Activated CD4-positive, alpha-beta memory T cell treated with anti-CD3 and anti-CD28 coated beads for 36 hours (primary cell): ENCODE measurements around the gene CHST12. TPM values are rescaled to one million over a fixed set of nuclear protein-coding genes. Genes with fewer than 3 reads are reported as not detected.
"Not testable (repeated sequence)": the region's sequence is repeated elsewhere in the genome, so short reads cannot be mapped to it uniquely, and the experiment has no call there.

Source experiments
- CTCF ChIA-PET: fragments of 350-600 bp; sonication (Branson Sonifier 250); formaldehyde crosslinking; loops from one replicate; lab custom pipeline; 2021; ENCODE audit warnings: antibody characterized with exemption, inconsistent platforms; lab: Charles Lee
- POLR2A ChIA-PET: fragments of 350-600 bp; sonication (Branson Sonifier 250); formaldehyde crosslinking; loops from one replicate; lab custom pipeline; 2021; ENCODE audit warnings: antibody characterized with exemption; lab: Charles Lee
- DNase-seq: peaks from one replicate; pipeline ENCODE4 v3.0.0-alpha.2; 2020
- H3K27ac Mint-ChIP-seq: one replicate; pipeline ENCODE4 v1.8.0; 2021; ENCODE audit warnings: mixed read lengths
- H3K27me3 Mint-ChIP-seq: one replicate; pipeline ENCODE4 v1.8.0; 2021; ENCODE audit warnings: mixed read lengths
- H3K36me3 Mint-ChIP-seq: one replicate; pipeline ENCODE4 v1.8.0; 2021; ENCODE audit warnings: mixed read lengths
- H3K4me1 Mint-ChIP-seq: one replicate; pipeline ENCODE4 v1.8.0; 2021; ENCODE audit warnings: low read depth, mixed read lengths
- H3K4me3 Mint-ChIP-seq: one replicate; pipeline ENCODE4 v1.8.0; 2021; ENCODE audit warnings: mild to moderate bottlenecking, mixed read lengths
- H3K9me3 Mint-ChIP-seq: one replicate; pipeline ENCODE4 v1.8.0; 2021; ENCODE audit warnings: mixed read lengths
- intact Hi-C: fragments of 100-400 bp; cut with micrococcal nuclease; formaldehyde crosslinking; loops from one replicate; pipeline ENCODE4 v1.15.1; 2023
- total RNA-seq, 2 experiments: library from RNA; stranded (reverse); gene quantifications; one replicate each; pipeline ENCODE4 v1.2.3, GENCODE V29; 2021

The CHST12 gene
- total RNA-seq, 2 experiments from 2014 or later = 3.7 to 3.9 TPM

DNA sequence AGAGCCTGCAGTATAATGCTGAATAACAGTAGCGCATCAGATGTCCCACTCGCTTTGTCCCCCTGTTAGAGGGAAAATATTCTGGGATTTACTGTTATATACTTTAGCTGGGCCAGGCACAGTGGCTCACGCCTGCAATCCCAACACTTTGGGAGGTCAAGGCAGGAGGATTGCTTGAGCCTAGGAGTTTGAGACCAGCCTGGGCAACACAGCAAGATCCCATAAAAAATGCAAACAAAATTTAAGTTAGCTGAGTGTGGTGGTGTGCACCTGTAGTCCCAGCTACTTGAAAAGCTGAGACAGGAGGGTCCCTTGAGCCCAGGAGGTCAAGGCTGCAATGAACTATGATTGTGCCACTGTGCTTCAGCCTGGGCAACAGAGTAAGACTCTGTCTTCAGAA lies 50.4 kb downstream of the CHST12 start:
- H3K36me3 Mint-ChIP-seq, H3K27ac Mint-ChIP-seq, DNase-seq, H3K4me3 Mint-ChIP-seq, intact Hi-C loops, H3K9me3 Mint-ChIP-seq, H3K27me3 Mint-ChIP-seq, POLR2A ChIA-PET: not testable (repeated sequence)
- CTCF ChIA-PET = interaction anchor here (0.8 to 7.9 kb wide), 5 partner anchors 15 to 256 kb away, joined by 3 to 140 read pairs (median 6); no protein-coding TSS in a partner anchor
- peaks cover 14% of the 10 kb centered on the region for H3K4me1 Mint-ChIP-seq

DNA sequence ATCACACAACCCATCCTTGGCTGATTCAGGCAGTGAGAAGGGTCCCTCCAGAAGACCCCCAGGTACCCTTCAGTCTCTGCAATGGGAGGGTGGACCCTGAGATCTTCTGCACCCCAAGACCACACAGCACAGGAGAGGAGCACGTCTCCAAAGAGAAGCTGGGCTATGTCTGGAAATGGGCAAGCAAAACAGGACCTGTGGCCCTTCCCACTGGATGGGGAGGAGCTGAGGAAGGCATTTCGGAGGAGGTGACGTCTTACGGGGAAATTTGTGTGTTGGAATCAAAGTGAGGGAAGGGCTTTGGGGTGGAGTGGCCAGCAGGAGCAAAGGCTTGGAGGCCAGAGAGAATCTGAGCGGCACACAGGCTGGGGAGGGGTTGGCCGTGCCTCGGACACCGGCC lies 56.3 kb downstream of the CHST12 start:
- H3K36me3 Mint-ChIP-seq = no peaks in the 10 kb centered on the region
- POLR2A ChIA-PET = no interaction called here
- no peak for DNase-seq
- no peak overlapping the region for H3K4me3 Mint-ChIP-seq
- intact Hi-C loops = no loop called here
- H3K9me3 Mint-ChIP-seq = no peaks in the 10 kb centered on the region
- peaks cover 7% of the 10 kb centered on the region for H3K4me1 Mint-ChIP-seq
- H3K27me3 Mint-ChIP-seq = no peaks in the 10 kb centered on the region
- no peak overlapping the region for H3K27ac Mint-ChIP-seq
- CTCF ChIA-PET = interaction anchor here (2.0 to 3.9 kb wide), 2 partner anchors 9 kb away, joined by 9 to 17 read pairs; no protein-coding TSS in a partner anchor

DNA sequence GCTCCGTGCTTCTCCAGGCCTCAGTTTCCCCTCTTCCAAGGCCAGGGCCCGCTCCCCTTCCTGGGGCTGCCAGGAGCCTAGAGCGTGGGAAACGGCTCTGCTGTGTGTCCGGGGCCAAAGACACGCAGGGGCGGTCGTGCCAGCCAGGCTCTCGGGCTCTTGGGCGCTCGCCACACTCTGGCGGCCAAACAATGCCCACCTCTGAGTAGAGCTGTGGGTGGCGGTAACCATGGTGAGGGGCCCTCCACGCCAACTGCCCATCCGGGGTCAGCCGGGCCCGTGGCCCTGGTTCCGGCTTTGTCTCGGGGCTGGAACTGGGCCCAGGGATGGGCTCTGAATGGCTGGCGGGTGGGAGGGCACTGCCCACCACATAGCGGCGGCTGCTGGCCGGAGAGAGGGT lies 56.8 kb downstream of the CHST12 start:
- no peak for DNase-seq
- no peaks in the 10 kb centered on the region for H3K36me3 Mint-ChIP-seq
- peaks cover 7% of the 10 kb centered on the region for H3K4me1 Mint-ChIP-seq
- H3K9me3 Mint-ChIP-seq = no peaks in the 10 kb centered on the region
- POLR2A ChIA-PET = no interaction called here
- H3K27ac Mint-ChIP-seq = no peak overlapping the region
- no peak overlapping the region for H3K4me3 Mint-ChIP-seq
- CTCF ChIA-PET = interaction anchor here (2.0 to 3.9 kb wide), 2 partner anchors 9 to 10 kb away, joined by 9 to 17 read pairs; no protein-coding TSS in a partner anchor
- no peaks in the 10 kb centered on the region for H3K27me3 Mint-ChIP-seq
- intact Hi-C loops = no loop called here

DNA sequence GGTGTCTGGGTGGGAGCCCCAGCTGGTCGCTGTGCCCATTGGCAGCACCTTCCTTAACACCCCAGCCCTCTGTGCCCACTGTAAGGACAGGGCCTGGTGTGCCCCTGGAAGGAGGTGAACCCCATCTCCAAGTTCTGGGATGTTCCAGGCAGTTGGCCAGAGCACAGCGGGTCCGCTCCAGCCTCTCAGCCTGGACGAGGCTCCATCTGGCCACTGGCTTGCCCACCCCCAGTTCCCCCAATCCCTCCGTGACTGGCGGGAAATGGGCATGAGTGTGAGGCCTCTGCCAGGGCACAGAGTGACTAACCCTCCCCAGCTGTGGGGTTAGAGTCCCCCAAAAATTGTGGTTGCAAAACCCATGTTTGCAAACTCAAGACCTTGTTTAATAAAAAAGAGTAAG lies 57.2 kb downstream of the CHST12 start:
- H3K4me1 Mint-ChIP-seq = peaks cover 7% of the 10 kb centered on the region
- no peaks in the 10 kb centered on the region for H3K9me3 Mint-ChIP-seq
- intact Hi-C loops = no loop called here

DNA sequence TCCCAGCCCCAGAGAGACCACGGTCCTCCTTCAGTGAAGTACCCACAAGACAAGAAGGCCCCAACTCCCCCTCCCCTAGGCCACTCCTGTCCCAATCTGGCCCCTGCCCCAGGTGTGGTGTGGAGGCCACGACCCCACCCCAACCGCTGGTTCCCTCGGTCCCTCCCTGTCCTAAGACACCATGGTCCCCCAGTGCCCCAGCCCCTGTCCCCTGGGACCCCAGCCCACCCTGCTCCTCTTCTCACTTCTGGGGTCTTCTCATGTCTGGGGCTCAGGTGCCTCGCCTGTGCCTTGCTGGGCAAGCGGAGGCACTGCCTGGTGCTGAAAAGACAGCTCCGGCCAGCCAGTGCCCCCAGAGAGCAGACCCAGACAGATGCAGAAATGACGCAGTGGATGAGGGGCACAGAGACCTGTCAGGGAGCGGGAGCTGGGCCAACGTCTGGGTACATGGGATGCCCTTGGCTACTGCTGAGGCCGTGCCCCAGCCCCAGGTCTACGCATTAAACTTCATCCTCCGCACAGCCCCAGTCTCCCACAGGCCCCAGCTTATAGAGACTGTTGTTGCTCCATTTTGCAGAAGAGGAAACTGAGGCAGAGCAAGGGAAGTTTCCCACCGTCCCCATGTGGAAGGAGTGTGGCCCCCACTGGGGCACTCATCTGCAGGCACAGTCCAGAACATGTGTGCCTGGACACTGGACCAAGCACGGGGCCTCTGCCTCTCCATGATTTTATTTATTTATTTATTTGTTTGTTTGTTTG lies 58.0 kb downstream of the CHST12 start:
- Mint-ChIP-seq H3K27ac (no peak overlapping the region), H3K4me3 (no peak overlapping the region), H3K36me3 (no peaks in the 10 kb centered on the region), H3K4me1 (peaks cover 7% of the 10 kb centered on the region), H3K27me3 (no peaks in the 10 kb centered on the region), H3K9me3 (no peaks in the 10 kb centered on the region)
- CTCF ChIA-PET = interaction anchor here (2.3 kb wide), 1 partner anchor 10 kb away, joined by 8 read pairs; no protein-coding TSS in a partner anchor
- no peak for DNase-seq
- intact Hi-C loops = no loop called here
- POLR2A ChIA-PET = no interaction called here

More for the DNA sequence above, 57.2 kb downstream of the CHST12 start:
- CTCF ChIA-PET = interaction anchor here (2.0 kb wide), 1 partner anchor 10 kb away, joined by 9 read pairs; no protein-coding TSS in a partner anchor
- no peaks in the 10 kb centered on the region for H3K36me3 Mint-ChIP-seq
- H3K27me3 Mint-ChIP-seq = no peaks in the 10 kb centered on the region
- H3K27ac Mint-ChIP-seq = no peak overlapping the region
- POLR2A ChIA-PET = no interaction called here
- no peak overlapping the region for H3K4me3 Mint-ChIP-seq
- no peak for DNase-seq

DNA sequence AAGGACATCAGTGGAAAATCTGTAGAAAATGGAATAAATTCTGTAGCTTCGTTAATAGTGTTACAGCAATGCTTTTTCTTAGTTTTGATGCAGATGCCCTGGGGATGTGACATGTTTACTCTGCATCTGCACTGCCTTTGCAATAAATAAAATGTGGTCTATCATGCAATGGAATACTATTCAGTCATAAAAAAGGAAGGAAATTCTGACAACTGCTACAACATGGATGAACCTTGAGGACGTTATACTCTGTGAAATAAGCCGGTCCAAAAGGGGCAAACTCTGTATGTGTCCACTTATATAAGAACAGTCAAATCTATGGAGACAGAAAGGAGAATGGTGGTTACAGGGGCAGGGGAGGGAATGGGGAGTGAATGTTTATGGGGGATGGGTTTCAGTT lies 59.3 kb downstream of the CHST12 start:
- ChIA-PET CTCF (interaction anchor here (2.3 kb wide), 1 partner anchor 11 kb away, joined by 8 read pairs; no protein-coding TSS in a partner anchor), POLR2A (no interaction called here)
- H3K36me3 Mint-ChIP-seq = no peaks in the 10 kb centered on the region
- H3K9me3 Mint-ChIP-seq = no peaks in the 10 kb centered on the region
- H3K4me1 Mint-ChIP-seq = peaks cover 5% of the 10 kb centered on the region
- H3K27me3 Mint-ChIP-seq = no peaks in the 10 kb centered on the region
- H3K4me3 Mint-ChIP-seq = no peak overlapping the region
- no peak for DNase-seq
- intact Hi-C loops = no loop called here
- H3K27ac Mint-ChIP-seq = no peak overlapping the region

DNA sequence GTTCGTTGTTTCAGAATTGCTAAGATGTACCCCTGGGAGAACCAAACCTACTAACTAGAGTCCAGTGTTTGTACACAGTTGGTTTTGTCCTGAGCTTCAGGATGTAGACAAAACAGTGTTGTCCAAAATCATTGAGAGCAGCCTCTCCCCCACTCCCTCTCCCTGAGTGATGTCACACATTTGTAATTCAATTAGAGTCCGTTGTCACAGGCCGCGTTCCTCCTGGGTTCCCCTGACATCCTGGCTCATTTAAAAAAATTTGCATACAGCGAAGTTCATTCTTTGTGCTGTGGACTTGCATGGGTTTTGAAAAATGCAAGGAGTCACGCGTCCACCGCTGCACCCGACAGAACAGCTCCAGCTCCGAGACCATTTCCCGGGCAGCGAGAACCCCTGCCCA lies 62.5 kb downstream of the CHST12 start:
- Mint-ChIP-seq H3K4me1 (peaks cover 3% of the 10 kb centered on the region), H3K9me3 (no peaks in the 10 kb centered on the region), H3K4me3 (no peak overlapping the region), H3K27me3 (peaks cover 2% of the 10 kb centered on the region), H3K36me3 (no peaks in the 10 kb centered on the region), H3K27ac (no peak overlapping the region)
- POLR2A ChIA-PET = no interaction called here
- no peak for DNase-seq
- CTCF ChIA-PET = no interaction called here
- intact Hi-C loops = no loop called here

DNA sequence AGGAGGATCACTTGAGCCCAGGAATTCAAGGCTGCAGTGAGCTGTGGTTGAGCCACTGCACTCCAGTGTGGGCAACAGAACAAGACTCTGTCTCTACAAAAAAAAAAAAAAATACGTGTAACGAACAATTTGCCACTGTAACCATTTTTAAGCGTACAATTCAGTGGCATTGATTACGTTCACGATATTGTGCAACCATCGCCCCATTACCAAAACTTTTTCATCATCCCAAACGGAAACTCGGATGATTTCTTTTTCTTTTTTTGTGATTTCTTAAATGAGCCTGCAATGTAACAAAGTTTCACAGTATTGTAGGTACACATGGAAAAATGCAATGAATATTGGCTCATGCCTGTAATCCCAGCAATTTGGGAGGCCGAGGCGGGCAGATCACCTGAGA lies 63.3 kb downstream of the CHST12 start:
- Mint-ChIP-seq H3K4me3 (no peak overlapping the region), H3K27ac (no peak overlapping the region), H3K27me3 (peaks cover 2% of the 10 kb centered on the region), H3K4me1 (peaks cover 3% of the 10 kb centered on the region), H3K9me3 (no peaks in the 10 kb centered on the region), H3K36me3 (no peaks in the 10 kb centered on the region)
- intact Hi-C loops = no loop called here
- ChIA-PET CTCF (interaction anchor here (5.4 kb wide), 1 partner anchor 16 kb away, joined by 140 read pairs; no protein-coding TSS in a partner anchor), POLR2A (interaction anchor here (0.7 kb wide), 1 partner anchor 91 kb away, joined by 5 read pairs; no protein-coding TSS in a partner anchor)
- no peak for DNase-seq

DNA sequence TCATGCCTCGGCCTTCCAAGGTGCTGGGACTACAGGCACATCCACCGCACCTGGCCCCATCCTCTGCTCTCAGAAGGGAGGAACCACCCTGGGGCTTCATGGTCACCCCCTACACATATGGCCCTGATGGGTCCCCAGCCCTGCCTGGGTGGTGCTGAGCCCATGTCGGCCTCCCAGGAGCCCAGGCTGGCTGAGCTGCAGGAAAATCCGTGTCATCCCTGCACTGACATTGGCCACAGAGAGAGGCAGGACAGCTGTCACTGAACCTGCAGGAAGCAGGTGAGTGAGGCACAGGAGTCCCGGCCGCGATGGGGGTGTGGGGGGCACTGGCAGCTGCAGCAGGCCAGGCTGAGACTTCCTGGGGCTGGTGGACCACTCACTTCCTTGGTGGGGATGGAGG lies 64.8 kb downstream of the CHST12 start:
- ChIA-PET CTCF (interaction anchor here (0.6 to 5.4 kb wide), 36 partner anchors 10 to 667 kb away, joined by 3 to 140 read pairs (median 3); partner anchors contain the start of gene TTYH3), POLR2A (no interaction called here)
- Mint-ChIP-seq H3K4me1 (peaks cover 3% of the 10 kb centered on the region), H3K9me3 (no peaks in the 10 kb centered on the region), H3K4me3 (no peak overlapping the region), H3K27ac (no peak overlapping the region), H3K36me3 (no peaks in the 10 kb centered on the region), H3K27me3 (peaks cover 2% of the 10 kb centered on the region)
- intact Hi-C loops = no loop called here
- DNase-seq = no peak

DNA sequence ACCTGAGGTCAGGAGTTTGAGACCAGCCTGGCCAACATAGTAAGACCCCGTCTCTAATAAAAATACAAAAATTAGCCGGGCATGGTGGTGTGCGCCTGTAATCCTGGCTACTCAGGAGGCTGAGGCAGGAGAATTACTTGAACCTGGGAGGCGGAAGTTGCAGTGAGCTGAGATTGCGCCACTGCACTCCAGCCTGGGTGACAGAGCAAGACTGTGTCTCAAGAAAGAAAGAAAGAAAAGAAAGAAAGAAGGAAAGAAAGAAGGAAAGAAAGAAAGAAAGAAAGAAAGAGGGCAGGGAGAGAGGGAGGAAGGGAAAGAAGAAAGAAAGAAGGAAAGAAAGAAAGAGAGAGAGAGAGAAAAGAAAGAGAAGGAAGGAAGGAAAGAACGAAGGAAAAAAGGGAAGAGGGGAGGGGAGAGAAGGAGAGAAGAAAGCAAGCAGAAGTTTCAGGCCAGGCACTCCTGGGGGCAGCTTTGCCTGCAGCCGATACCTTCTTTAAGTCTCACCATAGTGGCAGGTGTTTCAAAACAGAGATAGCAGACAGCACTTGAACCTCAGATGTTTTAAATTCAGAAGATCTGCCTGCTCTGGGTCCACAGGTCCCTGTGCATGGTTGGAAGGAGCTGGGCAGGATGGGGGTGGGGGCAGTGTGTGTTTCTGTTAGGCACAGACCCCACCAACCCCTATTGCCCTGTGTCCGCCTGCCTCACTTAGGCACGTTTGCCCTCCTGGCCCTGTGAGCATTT lies 66.2 kb downstream of the CHST12 start:
- intact Hi-C loops = loop anchor here (1.0 kb wide), 1 partner anchor 18 kb away; no protein-coding TSS in a partner anchor
- not testable (repeated sequence) for H3K27ac Mint-ChIP-seq, H3K4me3 Mint-ChIP-seq, H3K27me3 Mint-ChIP-seq, H3K9me3 Mint-ChIP-seq, H3K4me1 Mint-ChIP-seq, H3K36me3 Mint-ChIP-seq, DNase-seq
- POLR2A ChIA-PET = interaction anchor here (1.1 kb wide), 1 partner anchor 18 kb away, joined by 5 read pairs; no protein-coding TSS in a partner anchor
- CTCF ChIA-PET = interaction anchor here (0.7 to 5.4 kb wide), 20 partner anchors 9 to 379 kb away, joined by 3 to 140 read pairs (median 4); partner anchors contain the start of gene CHST12

DNA sequence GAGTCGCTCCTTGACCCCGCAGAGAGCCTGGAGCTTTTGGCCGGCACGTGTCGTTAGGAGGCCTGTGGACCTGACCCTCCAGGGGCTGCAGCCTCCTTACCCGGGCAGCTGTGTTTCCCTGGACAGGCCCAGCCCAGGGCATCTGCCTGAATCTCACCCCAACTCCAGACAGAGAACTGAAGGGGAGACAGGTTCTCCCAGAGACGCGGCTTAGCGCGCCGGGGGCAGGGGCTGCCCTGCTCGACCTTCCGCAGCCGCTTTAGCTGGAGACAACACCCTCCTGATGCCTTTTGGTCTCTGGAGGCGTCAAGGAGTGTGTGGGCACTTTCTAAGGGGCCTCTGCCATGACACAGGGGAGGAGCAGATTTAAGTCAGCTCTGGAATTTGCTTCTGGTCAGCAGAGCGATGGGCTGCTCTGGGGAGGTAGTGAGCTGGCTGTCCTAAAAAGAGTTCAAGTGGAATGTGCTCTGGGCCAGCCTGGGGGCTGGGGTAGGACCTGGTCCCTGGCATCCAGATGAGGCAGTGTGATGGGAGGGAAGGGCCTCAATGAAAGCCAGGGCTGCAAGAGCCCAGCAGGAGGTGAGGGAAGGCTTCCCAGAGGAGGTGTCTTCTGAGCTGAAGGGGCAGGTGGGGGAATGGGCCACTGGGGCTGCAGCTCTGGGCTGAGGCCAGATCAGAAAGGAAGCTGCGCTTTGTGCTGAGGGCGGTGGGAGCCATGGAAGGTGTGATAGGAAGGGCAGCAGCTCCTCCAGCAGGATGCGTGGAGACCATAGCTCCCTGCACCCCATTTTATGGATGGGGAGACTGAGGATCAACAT lies 67.0 kb downstream of the CHST12 start:
- Mint-ChIP-seq H3K9me3 (no peaks in the 10 kb centered on the region), H3K4me3 (no peak overlapping the region), H3K4me1 (peaks cover 3% of the 10 kb centered on the region), H3K27ac (no peak overlapping the region), H3K27me3 (peaks cover 2% of the 10 kb centered on the region), H3K36me3 (no peaks in the 10 kb centered on the region)
- intact Hi-C loops = no loop called here
- CTCF ChIA-PET = interaction anchor here (0.7 to 5.4 kb wide), 9 partner anchors 10 to 240 kb away, joined by 3 to 140 read pairs (median 4); partner anchors contain the start of gene CHST12
- no peak for DNase-seq
- POLR2A ChIA-PET = interaction anchor here (1.1 kb wide), 1 partner anchor 19 kb away, joined by 5 read pairs; no protein-coding TSS in a partner anchor
